ENCODE results near the gene RND1.
A peak's percentile ranks its signal among the peaks of the same experiment; 100 is the strongest.

Gene RND1

DNA sequence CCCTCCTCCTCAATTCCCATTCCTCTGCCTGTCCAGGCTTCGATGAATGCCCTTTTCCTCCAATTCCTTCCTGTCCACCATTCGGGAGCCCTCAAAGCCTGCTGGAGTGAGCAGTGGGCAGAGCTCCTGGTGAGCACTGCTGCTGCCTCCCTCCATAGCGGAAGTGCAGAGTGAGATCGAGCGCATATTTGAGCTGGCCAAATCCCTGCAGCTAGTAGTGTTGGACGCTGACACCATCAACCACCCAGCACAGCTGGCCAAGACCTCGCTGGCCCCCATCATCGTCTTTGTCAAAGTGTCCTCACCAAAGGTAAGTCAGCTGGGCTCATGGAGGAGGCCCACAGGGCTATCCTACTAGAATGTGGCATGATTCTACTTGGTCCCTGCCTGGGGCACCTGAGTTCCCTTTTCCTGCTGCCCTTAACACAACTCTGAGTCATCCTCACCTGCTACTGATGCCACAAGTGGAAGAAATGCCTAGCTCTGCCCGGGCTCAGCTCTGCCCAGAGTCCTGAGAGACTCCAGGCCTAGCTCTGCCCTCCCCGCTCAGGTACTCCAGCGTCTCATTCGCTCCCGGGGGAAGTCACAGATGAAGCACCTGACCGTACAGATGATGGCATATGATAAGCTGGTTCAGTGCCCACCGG is 39.3 kb downstream of the RND1 start:
- DNase-seq = no peak

DNA sequence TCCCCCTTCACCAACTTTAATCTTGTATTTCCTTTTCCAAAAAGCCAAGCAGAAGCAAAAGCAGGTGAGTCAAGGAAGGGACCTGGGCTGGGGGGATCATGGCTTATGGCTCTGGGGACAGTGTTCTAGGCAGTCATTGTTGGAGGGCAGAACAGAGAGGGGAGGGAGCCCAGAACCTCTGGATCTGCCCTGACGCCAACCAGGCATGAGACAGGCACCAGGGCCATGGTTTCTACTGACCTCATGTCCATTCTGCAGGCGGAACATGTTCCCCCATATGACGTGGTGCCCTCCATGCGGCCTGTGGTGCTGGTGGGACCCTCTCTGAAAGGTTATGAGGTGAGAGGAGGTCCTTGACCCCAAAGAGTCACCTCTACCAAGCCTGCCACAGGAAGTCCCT is 40.8 kb downstream of the RND1 start:
- DNase-seq = no peak

DNA sequence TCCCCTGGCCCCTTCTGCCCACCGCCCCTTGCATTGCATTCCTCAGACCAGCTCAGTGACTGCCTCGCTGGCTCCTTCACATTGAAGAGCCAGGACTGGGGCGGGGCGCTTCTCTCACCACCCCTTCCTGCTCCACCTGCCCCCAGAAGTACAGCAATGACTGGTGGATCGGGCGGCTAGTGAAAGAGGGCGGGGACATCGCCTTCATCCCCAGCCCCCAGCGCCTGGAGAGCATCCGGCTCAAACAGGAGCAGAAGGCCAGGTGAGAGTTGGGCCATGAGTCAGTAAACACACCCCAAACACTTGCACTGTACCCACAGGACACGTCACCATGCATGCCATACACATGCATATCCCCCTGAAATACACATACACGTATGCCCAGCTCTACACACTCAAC is 41.6 kb downstream of the RND1 start:
- DNase-seq = no peak

DNA sequence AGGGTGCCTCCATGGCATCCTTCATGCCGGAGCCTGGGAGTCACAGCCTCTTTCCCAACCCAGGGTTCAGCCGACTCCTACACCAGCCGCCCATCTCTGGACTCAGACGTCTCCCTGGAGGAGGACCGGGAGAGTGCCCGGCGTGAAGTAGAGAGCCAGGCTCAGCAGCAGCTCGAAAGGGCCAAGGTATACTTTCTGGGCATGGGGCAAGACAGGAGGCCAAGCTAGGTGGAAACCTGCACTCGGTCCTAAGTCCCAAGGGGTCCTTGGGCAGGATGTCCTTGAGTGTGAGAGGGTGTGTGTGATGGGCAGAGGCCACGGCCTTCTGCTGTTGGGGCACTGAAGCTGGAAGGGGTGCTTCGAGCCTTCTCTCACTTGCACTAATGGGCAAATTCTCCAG is 42.4 kb downstream of the RND1 start:
- DNase-seq = no peak

DNA sequence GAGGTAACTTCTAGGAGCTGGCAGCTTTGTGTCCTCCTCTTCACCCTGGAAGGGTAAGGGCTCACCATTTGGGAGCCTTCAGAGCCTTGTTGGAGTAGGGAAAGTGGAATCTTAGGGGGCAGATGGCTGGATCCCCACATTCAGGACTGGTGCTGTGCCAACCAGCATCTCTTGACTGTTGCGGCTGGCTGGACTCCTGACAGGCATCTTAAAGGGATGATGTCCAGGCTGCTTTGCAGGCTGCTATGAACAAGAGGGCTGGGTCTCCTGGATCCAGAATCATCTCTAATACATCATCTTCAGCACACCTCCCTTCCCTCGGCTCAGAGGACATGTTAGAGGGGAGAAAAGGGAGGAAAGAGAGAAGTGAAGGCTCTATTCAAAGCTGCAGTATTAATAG is 43.0 kb downstream of the RND1 start:
- DNase-seq = no peak

DNA sequence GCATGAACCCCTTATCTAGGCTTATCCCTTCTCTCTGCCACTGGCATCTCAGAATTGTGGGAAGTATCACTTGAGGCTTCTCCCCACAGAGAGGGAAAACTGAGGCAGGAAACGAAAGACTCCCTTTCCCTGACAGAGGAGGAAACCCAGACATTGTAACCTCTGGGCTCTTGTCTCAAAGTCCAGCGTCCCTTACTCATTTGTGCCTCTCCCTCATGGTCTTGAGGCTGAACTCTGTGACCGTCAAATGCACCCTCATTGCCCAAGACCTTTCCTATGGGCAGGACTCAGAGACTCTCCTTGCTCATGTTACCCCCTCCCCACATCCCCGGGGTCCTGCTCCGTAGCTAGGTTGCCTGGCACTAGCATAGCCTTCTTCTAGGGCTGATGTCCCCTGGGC is 43.5 kb downstream of the RND1 start:
- DNase-seq = no peak

DNA sequence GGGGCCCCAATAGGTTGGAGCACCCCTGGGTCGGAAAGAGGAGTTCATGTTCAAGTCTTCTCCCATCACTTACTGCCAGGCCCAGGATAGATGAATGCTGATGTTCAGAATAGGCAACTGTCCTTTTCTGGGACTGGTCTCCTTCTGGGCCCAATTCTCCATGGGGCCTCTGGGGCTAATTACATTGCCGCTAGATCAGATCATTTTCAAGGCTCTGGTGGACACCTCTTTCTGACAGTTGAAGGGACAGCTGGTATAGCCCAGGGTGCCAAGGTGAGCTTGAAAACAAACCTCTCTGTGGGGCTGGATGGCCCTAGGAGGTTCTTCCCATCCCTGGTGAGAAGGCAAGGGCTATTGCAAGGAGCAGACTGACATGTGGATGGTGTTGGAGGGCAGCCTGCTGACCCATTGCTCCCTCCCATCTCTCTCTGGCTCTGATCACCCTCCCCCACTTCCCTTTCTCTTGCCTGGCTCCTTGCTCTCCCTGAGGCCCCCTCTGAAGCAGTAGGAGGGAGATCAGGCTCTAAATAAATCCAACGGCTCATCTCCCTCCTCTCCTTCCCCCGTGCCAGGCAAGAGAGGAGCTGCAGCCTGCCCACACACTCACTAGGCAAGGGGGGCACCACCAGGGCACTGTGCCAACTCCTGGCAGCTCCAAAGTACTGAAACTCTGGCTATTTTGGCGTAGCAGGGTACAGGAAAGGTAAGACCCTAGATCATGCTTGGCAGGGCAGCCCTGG is 45.5 kb downstream of the RND1 start:
- no peak for DNase-seq

DNA sequence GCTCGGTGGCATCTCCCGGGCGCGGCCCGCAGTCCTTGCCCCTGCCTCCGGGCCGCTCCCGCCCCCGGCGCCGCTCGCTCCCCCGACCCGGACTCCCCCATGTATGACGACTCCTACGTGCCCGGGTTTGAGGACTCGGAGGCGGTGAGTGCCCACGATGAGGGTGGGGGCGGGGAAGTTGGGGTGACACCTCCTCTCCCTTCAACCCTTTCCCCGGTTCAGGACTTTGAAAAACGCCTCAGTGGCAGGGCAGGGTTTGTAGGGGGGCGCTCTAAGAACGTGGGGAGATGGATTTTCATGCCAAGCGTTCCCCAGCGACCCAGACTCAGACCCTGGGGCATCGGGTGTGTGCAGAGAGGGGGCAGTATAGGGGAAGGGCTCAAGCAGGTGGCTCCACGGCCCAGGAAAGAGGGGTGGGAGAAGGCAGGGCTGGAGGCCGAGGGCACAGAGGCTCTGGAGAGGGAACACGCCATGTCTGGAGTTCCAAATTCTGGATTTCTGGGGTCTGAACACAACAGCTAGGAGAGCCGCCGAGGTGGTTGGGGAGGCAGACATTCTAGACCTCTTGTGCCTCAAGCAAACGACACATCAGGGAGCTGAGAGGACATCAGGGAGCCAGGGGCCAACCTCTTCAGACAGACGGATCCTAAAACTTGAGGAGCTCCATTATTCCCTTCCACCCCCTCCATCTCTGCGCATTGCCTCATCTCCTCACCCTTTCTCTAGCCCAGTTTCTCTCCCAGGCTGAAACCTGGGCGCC is 46.7 kb downstream of the RND1 start:
- no peak for DNase-seq

DNA sequence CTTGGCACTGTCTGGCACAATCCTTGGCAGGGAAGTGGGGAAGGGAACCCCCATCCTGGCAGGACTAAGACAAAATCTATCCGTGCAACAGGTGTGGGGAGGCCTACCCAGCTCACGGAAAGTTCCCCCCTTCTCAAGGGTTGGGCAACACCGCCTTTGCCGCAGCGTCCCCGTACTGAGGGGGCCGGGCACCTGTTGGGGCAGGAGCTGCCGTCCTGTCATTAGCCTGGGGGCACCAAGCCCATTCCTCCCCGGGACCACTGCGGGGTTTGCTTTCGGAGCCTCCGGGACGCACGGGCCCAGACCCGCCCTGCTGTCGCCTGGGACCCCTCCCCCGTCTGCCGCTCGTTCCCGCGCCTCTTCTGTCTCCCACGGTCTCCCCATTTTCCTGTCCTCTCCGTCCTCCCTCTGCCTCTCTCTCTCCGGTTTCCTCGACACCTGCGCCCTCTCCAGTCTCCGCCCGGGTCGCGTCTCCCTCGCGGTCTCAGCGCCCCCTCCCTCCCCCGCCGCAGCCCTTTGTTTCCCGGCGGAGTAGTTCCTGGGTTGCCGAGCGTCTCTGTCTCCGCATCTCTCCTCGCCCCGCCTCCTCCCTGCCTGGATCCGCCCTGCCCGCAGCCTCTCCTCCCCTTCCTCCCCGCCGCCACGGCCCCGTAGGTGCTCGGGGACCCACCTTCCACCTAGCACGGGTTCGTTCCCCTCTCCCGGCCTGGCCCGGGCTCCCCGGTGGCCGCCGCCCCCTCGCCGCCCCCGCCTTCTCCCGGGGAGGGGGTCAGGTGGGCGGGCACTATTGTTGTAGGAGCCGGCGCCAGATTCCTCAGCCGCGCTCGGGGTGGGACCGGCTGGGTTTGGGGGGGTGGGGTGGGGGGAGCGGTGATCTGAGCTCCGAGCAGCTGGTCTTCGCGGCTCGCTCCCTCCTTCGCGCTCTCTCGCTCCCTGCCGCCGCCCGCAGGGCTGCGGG is 47.5 kb downstream of the RND1 start, which contains the start of gene CACNB3:
TSS of gene CACNB3 (plus strand) at position 624 of the 958 bp plus-strand sequence. CDS start 434 bp downstream, outside the sequence.
- DNase-seq = peak; percentile 85

DNA sequence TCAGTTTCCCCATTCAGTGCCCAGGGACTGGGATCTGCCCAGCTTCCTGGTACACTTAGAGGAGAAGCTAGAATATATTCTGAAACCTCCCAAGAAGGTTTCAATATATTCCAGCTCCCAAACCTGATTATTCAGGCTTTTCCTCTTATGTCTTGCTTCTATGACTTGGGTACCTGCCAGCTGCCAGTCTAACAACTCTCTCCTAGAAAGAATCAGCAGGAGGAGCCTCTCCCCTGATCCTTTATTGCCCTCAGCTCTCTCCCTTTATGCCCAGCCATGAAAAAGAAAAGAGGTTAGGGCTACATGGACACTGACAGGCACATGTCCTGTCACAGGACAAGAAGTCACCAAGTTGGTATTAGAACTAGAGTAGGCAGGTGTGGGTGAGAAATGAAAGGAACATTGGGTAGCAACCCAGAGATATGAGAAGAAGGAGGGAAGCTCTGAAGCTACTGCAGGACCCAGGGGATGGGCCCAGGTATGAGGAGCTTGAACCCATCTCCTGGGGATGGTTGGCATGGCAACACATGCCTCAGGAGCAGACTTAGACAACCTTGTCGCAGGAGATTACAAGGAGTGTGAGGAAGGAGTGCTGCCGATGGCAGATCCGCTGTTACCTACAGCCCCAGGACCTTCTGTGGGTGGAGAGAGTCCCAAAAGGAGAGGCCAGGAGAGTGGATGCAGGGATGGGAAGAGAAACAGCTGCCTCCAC is 49.4 kb downstream of the RND1 start:
- no peak for DNase-seq

DNA sequence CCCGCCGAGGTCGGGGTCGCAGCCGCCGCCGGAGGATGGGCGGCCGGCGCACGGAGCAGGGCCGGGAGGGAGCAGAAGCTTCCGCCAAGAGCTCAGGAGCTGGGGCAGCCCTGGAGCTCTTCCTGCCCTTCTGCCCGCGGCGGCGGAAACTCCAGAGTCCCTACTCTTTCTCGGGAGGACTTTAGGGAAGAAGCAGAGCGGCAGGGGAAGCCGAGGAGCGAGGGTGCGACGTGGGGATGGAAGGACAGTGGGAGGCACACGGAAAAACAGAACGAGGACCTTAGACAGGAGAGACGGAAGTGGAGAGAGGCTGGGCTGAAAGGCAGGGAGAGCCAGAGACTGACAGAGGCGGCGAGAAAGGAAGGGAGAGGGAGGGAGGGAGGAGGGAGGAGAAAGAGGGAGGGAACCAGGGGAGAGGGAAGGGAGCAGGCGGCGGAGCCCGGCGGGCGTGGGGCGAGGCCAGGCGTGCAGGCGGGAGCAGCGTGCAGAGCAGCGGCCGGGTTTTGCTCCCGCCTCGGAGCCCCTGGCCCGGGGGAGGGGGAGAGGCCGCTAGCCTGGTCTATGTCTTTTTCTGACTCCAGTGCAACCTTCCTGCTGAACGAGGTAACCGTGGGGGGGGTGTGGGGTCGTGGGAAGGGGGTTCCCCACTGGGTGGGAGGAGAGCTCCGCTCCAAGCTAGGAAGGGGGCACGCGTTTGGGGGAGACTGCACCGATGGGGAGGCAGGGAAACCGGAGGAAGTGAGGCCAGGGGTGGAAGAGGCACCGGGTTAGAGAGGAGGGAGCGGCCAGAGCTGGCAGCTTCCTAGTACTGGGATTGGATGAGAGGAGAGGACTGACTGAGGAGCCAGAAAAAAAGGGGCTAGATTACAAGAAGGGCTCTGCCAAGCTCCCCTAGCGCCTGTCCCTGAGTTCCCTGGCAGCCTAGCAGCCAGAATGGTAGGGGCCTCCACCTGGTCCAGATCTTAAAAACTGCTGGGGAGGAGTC is 50.3 kb downstream of the RND1 start:
- DNase-seq = peak; percentile 66

DNA sequence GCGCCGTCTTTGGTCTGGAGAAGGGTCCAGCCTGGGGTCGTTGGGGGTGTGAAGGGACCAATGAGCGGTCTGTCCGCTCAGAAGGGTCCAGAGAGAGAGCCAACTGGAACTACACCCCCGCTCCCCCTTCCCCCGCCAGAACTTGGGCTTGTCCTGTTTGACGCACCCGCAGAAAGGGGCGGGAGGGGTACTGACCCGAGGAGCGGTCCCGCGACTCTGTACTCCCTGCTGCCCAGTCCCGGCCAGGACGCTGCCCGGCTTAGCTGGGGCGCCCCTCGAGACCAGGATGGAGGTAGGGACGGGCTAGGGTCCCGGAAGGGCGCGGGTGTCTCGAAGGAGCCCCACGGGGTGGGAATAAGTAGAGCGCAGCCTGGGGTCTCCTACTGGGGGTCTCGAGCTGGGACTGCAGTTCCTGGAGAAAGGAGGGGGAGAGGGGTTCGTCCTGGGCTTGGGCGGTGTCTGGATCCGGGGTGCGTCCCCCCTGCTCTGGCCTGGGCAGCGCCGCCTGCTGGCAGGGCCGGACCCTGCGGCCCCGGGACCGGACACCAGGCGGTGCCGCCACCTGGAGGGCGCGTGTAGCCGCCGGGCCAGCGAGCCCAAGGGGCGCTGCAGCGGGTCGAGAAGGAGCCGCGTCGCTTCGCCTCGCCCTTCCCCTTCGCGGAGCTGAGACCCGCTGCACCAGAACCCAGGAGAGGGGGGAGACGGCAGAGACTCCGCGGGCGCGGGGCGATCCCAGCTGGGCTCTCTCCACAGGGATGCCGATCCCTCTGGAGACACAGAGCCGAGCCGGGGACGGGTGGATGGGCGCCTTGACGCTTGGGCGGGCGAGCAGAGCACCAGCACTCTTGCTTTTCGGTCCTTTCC is 51.2 kb downstream of the RND1 start:
- peak; percentile 94 for DNase-seq

DNA sequence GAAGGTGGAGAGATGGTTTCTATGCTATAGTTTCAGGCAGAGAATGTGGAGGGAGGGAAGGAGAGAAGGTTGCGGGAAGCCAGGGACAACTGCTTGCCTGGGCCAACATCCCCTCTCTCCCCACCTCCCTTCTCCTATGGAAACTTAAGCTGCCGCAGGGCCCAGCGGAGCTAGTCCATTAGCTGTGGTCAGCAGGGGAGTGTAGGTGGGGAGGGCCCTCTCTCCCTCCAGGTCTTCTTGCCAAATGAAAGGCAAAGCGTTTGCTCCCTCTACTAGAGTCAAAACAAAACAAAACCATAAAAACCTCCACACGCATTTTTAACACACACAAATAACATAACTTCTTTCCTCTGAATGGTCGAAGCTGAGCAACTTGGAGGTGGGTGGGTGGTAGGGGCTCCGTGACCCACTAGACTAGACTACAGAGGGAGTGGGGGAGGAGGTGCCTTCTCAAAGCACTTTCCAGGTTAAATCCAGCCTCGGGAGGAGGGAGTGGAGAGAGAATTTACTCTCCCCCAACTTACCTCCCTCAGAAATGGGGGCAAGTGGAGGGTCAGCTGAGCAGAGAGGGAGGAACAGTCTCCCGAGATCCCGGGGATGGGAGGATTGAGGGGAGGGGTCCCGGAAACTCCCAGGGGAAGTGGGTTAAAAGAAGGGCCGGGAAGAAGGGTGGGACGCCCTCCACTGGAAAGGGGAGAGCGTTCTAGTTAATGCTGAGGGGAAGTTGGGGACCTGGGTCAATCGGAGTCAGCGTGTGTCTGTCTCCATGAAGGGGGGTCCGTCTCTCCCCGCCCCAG is 52.0 kb downstream of the RND1 start:
- no peak for DNase-seq

DNA sequence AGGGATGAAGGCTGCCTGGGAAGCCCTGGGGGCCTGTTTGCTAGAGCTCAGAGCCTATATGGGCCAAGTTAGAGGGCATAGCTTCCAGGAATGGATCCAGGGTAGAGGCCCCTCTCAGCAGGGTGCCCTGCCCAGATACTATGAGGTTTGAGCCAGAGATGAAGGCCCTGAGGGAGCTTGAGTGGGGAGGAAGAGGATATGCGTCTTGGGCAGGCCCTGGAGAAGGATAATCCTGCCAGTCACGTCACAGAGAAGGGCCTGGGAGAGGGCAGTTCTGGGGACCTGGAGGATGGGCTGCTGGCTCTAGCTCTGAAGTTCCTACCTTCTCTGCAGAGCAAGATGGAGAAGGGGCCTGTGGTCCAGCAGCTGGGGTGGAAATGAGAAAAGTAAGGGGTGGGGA is 53.3 kb downstream of the RND1 start:
- DNase-seq = no peak

DNA sequence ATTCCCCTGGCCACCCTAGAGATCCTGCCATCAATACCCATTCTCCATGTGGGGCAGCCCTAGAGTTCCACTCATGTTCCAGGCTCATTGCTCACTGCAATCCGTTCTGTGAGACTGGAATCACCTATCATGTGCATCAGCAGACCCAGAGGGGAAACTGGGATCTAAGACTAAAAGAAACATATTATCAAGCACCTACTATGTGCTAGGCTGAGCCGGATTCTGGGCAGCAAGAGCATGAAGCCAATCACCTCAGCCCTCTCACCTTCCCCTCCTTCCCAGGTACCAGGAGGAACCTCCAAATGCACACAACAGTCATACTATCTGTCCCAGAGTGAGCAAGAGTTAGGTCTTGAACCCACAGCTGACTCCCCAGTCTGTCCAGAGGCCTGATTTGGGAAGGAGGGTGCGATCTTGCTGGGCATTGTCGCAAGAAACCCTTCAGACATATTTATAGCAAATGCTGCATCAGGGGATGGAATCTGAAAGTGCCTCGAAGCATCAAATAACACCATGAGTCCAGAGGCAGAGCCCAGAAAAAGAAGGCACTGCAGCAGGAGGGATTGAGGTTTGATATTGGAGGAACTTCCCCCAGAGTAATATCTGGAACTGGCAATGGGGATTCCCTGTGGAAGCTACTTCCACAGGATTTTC is 54.1 kb downstream of the RND1 start:
- DNase-seq = no peak

DNA sequence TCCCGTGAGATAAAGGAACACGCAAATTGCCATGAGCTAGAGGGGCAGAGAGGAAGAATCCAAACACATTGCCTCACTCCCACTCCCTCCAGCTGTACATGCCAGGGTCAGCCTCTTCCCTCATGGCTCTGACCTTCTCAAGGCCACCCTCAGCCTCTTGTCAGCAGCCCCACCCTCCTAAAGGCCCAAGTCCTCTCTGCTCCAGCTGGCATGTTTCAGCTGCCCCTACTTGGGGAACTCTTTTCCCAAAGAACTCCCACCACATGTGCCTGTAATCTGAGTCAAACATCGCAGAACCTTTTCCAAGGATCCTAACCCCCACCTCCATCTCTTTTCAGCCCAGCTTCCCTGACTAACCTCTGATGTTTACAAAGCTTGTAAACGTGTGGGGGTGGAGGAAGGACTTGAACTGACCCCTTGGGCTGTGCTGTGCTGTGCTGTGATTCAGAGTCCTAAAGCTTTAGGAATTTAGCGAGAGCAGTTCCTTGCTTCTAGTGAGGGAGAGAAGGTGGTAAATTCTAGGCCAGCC is 54.7 kb downstream of the RND1 start:
- DNase-seq = no peak

DNA sequence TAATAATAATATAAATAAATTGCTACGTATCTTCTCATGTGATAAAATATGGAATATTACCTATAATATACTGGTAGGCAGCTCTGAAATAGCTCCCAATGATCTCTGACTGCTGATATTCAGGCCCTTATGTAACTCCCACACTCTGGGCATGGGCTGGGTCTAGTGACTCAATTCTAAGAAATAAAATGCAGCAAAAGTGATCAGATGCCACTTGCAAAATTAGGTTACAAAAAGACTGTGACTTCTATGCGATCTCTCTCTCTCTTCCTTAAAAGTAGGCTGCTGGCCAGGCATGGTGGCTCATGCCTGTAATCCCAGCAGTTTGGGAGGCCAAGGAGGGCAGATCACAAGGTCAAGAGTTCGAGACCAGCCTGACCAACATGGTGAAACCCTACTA is 57.7 kb downstream of the RND1 start:
- DNase-seq = no peak

Data from activated CD8-positive, alpha-beta memory T cell treated with anti-CD3 and anti-CD28 coated beads, Interleukin-2, amount 50 U/mL, for 48 hours (primary cell).